Right lobe of liver (tissue), 4 donors: ENCODE measurements around the gene CILP.

Experiments
- POLR2A ChIP-seq: fragments of 450-650 bp; IDR thresholded peaks from one replicate; pipeline ENCODE4 v1.6.1; 2017; ENCODE audit warnings: antibody characterized with exemption, mild to moderate bottlenecking
- TF ChIP-seq, protein P1 (sequence below), 4 donors: fragments of 200-600 bp in 3 of 4; fragments of 450-650 bp in 1 of 4; IDR thresholded peaks; one replicate each; pipeline versions ENCODE4 v1.5.1 to v1.8.0; 2016 to 2022; ENCODE audit warnings: antibody characterized with exemption in 4 of 4, mild to moderate bottlenecking in 2 of 4
- donor health status: DM: no; HTN: no; CAD: no.
- donor health status: DM: no; HTN: no; CAD: no.
- donor health status: DM: no; HTN: yes; CAD: no.

DNA sequence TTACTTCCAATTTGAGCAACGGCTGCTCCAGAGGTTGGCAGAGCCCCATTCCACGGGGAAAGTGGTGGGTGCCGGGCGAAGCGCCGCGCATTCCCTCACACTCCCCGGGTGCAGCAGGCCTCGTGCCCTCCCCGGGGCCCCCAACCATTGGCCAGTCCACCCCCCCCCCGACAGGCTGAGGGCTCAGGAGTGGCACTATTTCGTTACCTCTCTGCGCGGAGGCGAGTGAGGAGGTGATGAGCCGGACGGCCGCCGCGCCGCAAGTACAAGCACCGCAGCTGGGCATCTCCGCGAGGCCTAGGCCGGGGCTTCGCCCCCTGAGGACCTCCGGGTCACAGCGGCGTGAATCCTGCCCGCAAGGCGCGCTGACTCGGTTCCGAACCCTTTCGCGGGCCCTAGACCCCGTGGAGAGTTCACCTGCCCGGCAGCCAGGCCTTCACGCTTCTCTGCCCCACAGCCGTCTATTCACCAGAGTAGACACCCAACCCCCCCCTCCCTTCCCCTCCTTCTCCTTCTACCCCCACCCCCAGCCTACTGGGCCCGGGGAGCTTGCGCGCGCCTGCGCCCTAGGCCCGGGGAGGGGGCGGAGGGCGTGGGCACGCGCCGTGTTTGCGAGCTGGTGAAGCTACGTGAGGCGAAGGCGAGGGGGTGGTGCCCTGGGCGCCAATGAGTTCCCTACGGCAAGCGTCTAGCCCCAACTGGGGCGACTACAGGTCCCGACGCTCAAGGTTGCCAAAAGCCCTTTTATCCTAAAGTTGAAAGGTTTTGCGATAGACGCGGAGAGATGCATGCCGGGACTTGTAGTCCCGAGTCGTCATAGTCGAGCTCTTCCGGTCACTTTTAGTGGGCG, 26.2 kb downstream of the CILP start, which contains the start of gene CLPX:
- TF ChIP-seq, protein P1, sequence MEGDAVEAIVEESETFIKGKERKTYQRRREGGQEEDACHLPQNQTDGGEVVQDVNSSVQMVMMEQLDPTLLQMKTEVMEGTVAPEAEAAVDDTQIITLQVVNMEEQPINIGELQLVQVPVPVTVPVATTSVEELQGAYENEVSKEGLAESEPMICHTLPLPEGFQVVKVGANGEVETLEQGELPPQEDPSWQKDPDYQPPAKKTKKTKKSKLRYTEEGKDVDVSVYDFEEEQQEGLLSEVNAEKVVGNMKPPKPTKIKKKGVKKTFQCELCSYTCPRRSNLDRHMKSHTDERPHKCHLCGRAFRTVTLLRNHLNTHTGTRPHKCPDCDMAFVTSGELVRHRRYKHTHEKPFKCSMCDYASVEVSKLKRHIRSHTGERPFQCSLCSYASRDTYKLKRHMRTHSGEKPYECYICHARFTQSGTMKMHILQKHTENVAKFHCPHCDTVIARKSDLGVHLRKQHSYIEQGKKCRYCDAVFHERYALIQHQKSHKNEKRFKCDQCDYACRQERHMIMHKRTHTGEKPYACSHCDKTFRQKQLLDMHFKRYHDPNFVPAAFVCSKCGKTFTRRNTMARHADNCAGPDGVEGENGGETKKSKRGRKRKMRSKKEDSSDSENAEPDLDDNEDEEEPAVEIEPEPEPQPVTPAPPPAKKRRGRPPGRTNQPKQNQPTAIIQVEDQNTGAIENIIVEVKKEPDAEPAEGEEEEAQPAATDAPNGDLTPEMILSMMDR (IDR thresholded peaks at IDR 0.05), result no peak
- peak; percentile 85 for TF ChIP-seq POLR2A
